ENCODE results near the gene HCN2.

Gene HCN2

DNA sequence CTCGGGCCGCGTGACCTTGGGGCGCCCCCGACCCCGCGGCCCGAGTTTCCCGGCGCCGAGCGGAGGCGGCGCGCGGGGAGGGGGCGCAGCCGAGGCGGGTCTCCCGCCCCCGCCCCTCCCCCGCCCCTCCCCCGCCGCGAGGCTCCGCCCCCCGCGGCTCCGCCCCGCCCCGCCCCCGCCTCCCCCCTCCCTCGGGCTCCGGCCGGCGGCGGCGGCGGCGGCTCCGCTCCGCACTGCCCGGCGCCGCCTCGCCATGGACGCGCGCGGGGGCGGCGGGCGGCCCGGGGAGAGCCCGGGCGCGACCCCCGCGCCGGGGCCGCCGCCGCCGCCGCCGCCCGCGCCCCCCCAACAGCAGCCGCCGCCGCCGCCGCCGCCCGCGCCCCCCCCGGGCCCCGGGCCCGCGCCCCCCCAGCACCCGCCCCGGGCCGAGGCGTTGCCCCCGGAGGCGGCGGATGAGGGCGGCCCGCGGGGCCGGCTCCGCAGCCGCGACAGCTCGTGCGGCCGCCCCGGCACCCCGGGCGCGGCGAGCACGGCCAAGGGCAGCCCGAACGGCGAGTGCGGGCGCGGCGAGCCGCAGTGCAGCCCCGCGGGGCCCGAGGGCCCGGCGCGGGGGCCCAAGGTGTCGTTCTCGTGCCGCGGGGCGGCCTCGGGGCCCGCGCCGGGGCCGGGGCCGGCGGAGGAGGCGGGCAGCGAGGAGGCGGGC, at the start of gene HCN2:
Gene HCN2, plus strand, starts transcription at position 189 of the 703 bp plus-strand sequence. Its CDS starts 65 bp downstream, at position 254.
- no peak for DNase-seq

DNA sequence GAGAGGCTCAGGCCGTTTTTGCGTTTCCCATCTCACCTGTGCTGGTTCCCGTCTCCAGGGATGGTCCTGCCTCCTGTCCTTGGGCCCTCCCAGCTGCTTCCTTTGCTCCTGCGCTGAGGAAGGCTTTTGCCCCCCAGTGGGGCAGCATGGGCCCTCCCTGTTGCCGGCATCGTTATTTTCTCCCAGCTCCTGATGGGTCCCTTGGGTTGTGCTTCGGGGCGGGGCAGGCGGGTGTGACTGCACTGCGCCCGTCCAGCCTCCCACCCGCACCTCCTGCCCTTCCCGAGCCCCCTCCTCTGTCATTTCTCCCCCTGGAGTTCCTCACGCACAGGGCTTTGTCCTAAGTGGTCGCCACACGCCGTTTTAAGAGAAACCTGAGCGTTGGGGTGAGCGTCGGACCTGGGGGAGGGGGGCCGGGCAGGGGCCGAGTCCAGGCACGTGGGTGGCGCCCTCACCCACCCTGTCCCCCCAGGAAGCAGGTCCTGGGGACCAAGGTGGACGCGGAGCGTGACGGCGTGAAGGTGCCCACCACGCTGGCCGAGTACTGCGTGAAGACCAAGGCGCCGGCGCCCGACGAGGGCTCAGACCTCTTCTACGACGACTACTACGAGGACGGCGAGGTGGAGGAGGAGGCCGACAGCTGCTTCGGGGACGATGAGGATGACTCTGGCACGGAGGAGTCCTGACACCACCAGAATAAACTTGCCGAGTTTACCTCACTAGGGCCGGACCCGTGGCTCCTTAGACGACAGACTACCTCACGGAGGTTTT, 48.6 kb upstream of the HCN2 start:
- DNase-seq, result no peak

DNA sequence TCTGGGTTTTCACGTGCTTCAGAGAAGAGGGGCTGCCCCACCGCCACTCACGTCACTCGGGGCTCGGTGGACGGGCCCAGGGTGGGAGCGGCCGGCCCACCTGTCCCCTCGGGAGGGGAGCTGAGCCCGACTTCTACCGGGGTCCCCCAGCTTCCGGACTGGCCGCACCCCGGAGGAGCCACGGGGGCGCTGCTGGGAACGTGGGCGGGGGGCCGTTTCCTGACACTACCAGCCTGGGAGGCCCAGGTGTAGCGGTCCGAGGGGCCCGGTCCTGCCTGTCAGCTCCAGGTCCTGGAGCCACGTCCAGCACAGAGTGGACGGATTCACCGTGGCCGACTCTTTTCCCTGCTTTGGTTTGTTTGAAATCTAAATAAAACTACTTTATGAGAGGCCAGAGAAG, 48.0 kb upstream of the HCN2 start:
- no peak for DNase-seq

DNA sequence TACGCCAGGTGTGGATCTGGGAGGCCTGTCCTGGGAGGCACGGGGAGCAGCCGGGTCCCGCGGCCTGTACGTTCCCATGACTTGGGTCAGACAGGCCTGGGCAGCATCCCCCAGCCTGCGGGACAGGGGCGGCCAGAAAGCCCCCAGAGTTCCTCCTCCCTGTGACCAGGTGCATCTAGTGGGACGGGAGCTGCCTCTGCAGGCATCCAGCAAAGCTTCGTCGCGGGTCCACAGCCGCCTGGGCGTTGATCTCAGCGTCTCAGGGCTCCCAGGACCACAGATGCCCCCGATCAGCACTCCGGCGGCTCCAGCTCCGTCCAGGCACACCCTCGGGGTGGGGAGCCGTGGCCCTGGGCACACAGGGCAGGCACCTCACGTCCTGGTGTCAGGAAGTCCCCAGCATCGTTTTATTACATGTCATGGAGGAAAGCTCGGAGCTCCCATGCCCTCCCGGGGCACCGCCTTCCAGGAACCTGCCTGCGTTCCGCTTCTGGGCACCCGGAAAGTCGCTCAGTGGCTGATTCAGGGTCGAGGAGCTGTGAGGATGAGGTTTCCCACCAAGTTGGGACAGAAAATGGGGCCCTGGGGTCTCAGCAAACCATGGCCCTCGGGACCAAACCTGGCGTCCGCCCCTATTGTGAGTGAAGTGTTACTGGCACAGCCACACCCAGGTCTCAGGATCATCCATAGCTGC, 47.4 kb upstream of the HCN2 start:
- DNase-seq, result no peak

DNA sequence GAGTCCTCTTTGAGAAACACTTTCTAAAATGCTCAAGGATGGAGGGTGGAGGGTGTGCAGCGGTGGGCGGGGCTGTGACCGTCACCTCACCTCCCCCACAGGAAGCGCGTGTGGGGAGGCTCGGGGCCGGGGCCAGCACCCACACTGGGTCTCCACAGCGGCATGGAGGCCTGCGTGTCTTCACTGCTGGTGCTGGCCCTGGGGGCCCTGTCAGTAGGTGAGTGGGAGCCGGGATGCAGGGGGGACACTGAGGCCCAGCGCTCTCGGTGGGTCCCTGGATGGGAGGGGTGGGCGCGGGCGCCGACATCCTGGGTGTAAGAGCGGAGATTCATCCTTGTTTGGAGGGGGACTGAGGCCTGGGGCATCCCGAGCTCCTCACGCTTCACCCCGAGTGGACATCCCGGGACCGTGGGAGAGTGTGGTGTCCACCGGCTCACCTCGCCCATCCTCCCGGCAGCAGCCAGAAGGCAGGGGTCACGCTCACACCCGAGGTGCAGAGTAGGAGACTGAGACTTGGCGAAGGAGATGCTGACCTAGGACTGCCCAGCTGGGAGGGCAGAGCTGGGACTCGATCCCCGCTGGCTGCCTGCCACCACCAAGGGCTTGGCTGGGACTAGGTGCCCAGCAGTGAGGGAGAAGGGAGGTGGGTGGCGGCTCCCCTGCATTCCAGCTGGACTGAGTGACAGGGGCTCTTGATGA, 45.6 kb upstream of the HCN2 start, which contains the start of gene GZMM:
Gene GZMM, plus strand, starts transcription at position 144 of the 699 bp plus-strand sequence. Its CDS starts 19 bp downstream, at position 163.
- DNase-seq, result no peak

DNA sequence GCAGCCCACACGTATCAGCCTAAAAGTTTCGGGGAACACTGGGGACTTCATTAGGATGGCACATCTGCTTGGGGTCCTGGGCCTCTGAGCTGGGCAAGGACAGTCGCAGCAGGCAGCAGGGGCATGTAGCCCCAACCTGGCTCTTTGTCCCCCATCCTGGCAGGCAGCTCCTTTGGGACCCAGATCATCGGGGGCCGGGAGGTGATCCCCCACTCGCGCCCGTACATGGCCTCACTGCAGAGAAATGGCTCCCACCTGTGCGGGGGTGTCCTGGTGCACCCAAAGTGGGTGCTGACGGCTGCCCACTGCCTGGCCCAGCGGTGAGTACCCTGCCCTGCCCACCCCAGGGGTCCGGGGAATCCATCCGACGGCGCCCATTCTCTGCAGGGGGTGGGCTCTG, 42.6 kb upstream of the HCN2 start:
- DNase-seq, result no peak

DNA sequence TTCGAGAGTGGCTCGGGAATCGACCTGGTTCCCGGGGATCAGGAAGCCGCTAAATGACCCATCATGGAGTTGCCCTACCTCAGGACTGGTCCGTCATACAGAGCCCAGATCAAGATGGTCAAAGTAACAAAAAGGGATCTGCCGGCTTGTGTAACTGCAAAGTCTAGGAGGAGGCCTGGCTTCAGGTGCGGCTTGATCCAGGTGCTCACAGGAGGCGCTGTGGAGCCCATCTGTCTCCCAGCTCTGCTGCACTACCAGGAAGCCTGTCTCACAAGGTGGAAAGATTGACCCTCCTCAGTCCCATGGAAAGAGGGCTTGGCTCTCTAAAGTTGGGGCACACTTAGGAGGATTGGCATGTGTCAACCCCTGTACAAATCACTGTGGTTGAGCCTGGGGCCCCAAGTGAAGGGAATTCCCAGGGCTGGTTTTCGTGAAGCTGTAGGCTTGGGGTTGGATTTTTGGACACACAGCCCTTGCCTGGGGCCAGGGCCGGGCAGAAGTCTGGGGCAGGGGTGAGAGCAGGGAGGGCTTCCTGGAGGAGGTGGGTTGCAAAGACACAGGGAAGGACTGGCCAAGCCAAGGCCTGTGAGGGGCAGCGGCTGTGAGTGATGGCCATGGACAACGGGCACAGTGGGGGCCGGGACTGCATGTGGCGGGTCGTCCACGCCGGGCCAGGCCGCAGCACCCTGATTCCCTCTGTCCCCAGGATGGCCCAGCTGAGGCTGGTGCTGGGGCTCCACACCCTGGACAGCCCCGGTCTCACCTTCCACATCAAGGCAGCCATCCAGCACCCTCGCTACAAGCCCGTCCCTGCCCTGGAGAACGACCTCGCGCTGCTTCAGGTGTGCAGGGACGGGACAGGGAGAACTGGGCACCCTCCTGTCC, 41.6 kb upstream of the HCN2 start:
- no peak for DNase-seq

DNA sequence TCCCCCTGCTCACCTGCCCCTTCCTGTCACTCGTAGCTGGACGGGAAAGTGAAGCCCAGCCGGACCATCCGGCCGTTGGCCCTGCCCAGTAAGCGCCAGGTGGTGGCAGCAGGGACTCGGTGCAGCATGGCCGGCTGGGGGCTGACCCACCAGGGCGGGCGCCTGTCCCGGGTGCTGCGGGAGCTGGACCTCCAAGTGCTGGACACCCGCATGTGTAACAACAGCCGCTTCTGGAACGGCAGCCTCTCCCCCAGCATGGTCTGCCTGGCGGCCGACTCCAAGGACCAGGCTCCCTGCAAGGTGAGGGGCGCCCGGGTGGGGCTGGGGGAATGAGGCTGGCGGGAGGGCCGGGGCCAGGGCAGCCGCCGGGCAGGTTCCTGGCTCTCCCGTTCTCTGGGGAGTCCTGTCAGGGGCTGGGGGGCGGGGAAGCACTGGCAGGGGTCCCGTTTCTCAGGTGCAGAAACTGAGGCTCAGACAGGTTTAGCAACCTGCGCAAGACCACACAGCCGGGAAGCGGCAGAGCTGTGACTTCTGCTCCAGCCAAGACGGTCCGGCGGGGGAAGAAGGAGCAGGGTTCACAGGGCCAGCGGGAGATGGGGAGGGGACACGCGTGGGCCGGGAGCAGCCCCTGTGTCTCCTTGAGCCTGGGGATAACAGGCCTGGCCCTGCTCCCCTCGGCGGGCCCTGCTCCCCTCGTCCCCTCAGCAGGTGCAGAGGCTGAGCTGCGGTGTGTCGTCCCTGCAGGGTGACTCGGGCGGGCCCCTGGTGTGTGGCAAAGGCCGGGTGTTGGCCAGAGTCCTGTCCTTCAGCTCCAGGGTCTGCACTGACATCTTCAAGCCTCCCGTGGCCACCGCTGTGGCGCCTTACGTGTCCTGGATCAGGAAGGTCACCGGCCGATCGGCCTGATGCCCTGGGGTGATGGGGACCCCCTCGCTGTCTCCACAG, 40.5 kb upstream of the HCN2 start:
- DNase-seq, result no peak

DNA sequence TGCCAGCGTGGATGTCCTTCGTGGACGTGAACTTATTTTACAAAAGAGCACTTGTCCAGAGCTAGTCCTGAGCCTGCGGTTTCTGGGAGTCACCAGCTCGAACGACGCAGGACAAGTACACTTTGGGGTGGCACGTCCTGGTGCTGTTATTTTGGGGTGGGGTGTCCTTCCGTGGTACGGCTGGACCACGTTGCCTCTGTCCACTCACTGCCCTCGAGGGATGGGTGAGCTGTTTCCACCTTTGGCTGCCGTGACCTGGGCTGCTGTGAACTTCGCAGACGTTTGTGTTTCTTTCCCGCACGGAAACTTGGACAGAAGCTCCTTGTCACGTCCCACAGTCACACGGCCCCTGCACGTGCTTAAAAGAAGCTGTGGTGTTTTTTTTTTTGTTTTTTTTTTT, 34.9 kb upstream of the HCN2 start:
- DNase-seq, result no peak

DNA sequence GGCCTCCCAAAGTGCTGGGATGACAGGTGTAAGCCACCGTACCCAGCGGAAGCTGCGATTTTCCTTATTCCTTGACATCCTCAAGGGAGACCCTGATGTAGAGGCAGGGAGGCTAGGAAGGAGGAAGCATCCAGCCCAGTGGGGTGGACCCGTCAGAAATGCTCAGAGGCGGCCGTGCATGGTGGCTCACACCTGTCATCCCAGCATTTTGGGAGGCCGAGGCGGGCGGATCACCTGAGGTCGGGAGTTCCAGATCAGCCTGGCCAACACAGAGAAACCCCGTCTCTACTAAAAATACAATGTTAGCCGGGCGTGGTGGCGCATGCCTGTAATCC, 34.2 kb upstream of the HCN2 start:
- DNase-seq, result no peak

DNA sequence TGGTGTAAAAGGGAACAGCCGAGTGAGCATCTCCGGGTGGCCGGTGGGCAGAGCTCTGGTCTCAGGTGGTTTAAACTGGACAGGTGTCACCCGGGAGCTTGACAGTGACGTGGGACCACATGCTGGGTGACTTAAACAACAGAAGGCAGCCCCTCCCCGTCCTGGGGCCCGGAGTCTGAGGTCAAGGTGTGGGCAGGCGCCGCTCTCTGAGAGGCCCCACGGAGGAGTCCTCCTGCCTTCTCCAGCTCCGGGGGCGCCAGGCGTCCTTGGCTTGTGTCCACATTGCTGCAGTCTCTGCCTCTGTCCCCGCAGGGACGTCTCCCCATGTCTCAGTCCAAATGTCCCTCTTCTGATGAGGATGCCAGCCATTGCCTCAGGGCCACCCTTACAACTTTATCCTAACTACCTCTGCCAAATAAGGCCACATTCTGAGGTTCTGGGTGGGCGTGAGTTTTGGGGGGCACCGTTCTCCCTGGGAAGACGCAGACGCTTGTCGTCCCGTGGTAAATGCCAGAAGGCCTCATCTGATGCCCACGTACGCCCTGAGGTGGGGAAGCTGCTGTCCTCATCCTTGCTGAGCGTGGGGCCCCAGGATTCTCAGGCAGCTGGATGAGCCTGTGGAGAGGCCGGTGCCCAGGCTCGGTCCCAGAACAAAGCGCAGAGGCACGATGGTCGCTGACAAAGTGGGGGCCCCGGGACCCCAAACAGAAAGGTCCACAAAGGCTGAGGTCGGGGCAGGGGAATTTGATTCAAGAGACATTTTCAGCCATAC, 32.9 kb upstream of the HCN2 start:
- no peak for DNase-seq

DNA sequence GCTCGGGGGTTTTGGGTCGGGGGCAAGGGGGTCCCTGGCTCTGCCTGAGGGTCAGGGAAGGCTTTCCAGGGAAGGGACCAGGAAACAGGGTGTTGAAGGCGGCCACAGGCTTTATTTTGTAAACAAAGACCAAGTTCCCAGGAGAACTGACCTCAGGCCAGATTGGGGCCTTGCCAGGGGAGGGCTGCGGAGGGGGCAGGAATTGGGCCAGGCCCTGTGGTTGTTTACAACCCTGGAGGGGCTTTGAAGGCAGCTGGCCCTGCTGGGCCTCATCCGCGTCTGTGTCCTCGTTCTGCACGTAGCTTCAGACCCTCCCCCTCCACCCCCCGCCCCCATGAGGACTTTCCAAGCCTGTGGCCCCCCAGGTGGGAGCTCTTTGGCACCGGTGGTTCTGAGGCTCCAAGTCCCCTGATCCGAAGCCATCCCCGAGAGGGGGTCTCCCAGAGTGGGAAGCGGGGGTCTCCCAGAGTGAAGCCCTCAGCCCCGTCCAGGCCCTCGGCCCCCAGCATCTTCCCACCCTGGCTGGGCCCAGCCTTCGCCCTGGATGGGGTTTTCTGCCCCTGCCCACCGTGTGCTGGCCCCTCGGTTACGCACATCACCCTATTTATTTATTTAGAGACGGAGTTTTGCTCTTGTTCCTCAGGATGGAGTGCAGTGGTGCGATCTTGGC, 30.8 kb upstream of the HCN2 start:
- DNase-seq, result no peak

DNA sequence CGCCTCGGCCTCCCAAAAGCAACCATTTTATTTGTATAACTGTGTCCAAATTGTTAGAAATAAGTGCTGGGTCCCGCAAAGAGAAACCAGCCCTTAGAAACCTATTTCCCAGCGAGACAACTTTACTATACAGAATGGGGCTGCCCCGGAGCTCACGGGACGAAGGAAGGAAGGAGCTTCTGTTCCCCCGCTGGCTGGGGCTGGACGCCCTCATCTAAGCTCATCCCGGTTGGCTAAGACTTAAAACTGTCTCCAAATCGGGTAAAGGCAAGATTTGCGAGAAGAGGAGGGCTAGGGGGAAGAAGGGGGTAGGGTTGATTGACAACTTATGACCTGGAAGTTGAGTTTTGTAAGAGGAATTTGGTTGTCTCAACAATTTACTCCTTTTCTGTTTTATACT, 29.6 kb upstream of the HCN2 start:
- DNase-seq, result no peak

DNA sequence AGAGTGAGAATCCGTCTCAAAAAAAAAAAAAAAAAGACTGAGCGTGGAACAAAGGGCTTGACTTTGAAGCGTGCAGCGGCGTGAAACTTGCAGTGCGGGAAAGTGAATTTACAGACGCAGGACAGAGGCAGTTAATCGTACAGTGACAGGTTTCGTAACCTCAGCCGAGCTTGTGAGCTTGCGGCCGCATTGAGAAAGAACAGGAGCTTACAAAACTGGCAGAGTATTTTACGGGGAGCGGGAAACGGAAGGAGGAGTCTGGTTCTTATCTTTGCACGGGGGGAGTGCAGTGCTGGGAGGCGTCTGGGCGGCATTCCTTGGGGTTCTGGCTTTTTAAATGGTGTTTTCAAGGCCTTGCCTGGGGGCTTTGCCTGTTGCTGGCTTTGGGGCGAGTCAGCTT, 23.3 kb upstream of the HCN2 start:
- no peak for DNase-seq

DNA sequence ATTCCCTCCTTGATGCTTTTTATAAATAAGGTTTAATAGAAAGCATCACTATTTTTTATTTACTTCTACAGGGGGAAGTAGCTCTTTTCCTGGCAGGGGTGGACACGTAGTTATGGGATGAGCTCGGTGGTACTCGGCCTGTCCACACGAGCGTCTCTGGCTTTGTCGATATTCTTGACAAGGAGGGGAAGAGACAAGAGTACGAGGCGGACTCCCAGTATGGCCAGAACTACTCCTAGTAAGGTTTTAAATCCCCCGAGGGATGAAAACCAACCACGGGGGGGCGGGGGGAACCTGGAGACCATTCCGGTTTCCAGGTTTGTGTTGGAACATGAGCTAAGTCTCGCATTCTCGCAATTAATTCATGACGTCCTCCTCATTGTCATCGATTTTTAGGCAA, 22.8 kb upstream of the HCN2 start:
- no peak for DNase-seq

DNA sequence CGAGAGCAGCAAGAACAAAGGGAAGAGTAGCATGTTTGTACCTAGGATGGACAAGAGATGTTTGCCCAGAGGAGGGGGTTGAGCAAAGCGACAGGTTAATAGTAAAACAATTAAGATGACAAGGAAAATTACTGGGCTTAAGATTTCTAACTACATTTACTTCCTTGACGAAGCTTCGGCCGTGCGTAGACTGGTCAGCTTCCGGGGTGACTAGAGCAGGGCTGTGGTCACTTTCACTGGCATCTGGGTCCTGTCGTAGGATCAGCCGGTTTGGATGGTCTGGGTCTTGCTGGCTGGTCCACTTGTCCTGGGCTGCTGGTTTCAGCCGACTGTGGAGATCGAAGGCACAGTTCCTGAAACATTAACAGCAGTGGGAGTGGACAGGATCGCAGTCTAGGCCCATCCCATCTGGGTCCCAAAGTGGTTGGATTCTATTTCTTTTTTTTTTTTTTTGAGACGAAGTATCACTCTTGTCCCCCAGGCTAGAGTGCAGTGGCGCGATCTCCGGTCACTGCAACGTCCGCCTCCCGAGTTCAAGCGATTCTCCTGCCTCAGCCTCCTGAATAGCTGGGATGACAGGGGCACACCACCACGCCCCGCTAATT, 22.3 kb upstream of the HCN2 start:
- no peak for DNase-seq

DNA sequence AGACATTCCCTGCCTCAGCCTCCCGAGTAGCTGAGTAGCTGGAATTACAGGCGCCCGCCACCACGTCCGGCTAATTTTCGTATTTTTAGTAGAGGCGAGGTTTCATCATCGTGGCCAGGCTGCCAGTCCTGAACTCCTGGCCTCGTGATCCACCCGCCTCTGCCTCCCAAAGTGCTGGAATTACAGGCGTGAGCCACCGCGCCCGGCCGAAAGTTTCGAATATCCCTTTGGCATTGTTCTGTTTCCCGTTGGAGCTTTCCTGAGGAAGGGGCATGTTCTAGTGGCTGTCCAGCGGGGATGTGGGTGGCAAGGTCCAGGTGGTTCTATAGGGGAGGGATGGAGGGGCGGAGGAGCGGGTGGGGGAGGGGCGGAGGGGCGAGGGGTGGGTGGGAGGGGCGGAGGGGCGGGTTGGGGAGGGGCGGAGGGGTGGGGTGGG, 19.4 kb upstream of the HCN2 start:
- no peak for DNase-seq

DNA sequence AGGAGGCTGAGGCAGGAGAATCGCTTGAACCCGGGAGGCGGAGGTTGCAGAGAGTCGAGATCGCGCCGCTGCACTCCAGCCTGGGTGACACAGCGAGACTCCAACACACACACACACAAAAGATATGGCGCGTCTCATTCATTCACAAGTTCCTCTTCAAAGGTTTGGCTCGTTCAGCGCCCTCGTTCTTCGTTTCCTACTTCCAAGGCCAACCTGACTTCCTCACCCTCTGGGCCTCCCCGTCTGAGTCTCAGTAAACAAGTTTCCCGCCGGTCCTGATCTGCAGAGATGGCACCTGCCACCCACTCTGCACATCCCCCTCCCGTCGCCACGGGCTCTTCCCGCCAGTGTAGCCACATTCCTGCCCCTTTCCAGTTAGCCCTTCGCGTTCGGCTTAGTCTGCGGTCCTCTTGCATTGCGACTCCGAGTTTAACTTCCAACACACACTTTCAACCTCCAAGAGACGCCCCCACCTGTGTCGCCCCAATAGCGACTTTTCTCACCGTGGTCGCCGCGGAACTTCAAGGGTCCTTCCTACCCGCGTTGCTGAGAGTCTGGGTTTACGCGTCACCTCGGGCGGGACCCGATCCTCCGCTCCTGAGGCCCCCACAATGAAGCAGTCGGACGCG, 18.6 kb upstream of the HCN2 start:
- DNase-seq, result peak; percentile 54

DNA sequence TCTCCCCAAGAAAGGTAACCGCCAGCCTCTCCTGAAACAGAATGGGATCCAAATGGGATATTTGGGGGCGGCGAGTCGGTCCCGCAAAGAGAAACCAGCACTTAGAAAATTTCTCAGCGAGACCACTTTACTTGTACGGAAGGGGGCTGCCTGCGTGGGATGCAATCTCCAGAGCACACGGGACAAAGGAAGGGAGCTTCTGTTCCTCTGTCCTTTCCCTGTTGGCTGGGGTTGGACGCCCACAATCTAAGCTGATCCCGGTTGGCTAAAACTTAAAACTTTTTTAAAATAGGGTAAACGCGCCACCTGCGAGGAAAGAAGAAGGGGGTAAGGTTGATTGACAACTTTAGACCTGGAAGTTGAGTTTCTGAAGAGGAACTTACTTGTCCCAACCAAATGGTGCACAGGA, 18.1 kb upstream of the HCN2 start:
- peak; percentile 33 for DNase-seq

Measured in GDM1 (cell line).